ENCODE measurements around the gene ZER1.

ZER1 gene

DNA sequence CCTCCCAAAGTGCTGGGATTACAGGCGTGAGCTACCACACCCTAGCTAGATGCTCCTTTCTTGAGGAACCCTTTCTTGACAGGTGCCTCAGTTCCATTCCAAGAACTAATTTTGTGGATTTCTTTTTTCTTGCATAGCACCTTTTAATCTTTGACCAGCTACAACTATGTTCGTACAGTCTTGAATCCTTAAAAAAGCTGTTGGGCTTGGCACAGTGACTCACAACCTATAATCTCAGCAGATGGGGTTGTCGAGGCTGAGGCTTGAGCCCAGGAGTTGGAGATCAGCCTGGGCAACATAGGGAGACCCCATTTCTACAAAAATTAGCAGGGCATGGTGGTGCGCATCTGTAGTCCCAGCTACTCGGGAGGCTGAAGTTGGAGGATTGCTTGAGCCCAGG is 1.3 kb upstream of the ZER1 start:
- Histone ChIP-seq H3K36me3 (no peaks in the 10 kb centered on the region; the same call in 1 of the 2 replicates), H3K9ac (0 out of 2 replicates have a peak overlapping the region, but pooled peaks have one; percentile 77), H4K20me1 (peaks cover 18% of the 10 kb centered on the region; the same call in 1 of the 2 replicates), H3K4me1 (peaks cover 26% of the 10 kb centered on the region), H3K27ac (no peak overlapping the region), H3K27me3 (no peaks in the 10 kb centered on the region), H3K4me2 (peak overlapping the region; percentile 97), H3K9me3 (peaks cover 17% of the 10 kb centered on the region), H3K4me3 (no peak overlapping the region)
- TF ChIP-seq Cebpa-rat (IDR thresholded peaks at IDR 0.05): no peak

DNA sequence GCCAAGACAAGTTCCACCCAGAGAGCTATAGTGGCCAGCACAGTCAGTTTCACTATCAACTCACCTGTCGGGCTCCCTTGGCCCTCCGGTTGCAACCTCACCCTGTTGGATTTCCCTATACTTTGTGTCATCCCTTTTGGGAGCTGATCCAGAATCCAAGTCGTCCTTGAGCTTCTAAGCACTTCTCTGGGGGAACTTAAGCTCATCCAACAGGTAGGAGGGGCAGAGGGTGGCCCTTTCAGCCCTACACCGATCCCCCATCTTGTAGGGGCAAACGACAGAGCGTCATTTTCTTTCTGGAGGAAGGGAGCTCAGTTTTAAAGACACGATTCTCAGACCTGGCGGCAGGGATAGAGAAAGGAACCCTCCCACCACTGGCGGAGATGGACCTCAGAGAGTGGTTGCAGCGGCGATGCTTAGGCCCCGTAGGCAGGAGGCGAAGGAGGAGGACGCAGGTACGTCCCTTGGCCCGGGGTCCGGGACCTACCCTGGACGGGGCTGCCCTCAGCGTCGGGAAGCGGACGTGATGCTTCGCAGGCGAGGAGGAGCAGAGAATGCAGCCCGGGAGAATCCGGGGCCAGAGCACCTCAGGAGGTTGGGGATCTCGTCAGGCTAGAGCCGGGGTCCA is 519 bp downstream of the ZER1 start:
- Histone ChIP-seq H3K4me2 (peak overlapping the region; percentile 97), H3K9ac (peak overlapping the region; percentile 77), H3K4me3 (peak overlapping the region; percentile 86), H3K27ac (peak overlapping the region; percentile 77), H3K36me3 (peaks cover 8% of the 10 kb centered on the region; the same call in 1 of the 2 replicates), H4K20me1 (peaks cover 18% of the 10 kb centered on the region; the same call in 1 of the 2 replicates), H3K9me3 (peaks cover 12% of the 10 kb centered on the region), H3K27me3 (no peaks in the 10 kb centered on the region), H3K4me1 (peaks cover 26% of the 10 kb centered on the region)
- no peak for TF ChIP-seq Cebpa-rat (IDR thresholded peaks at IDR 0.05)

DNA sequence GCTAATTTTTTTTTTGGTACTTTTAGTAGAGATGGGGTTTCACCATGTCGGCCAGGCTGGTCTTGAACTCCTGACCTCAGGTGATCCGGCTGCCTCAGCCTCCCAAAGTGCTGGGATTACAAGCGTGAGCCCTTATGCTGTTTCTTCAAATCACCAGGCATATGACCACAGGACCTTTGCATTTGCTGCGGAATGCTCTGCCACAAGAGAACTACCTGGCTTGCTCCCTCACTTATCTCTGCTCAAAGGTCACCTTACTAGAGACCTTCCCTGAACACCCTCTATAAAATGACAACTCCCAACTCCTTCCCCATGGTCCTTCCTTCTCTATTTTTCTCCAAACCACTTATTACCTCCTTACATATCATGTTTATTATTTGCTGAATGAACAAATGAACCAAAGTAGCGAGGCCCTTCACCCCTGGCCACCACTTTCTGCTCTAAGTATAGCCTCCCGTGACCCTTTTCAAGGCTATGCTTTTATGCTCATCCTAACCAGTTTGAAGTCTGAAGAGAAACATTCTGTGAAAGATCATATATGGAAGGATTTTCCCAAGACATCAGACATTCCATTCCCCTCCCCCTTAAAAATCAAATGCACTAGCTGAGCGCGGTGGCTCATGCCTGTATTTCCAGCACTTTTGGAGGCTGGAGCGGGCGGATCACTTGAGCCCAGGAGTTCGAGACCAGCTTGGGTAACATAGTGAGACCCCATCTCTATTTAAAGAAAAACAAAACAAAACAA is 1.3 kb downstream of the ZER1 start:
- Histone ChIP-seq H4K20me1 (peaks cover 18% of the 10 kb centered on the region; the same call in 1 of the 2 replicates), H3K36me3 (peaks cover 8% of the 10 kb centered on the region; the same call in 1 of the 2 replicates), H3K4me2 (peak overlapping the region; percentile 97), H3K27ac (no peak overlapping the region), H3K4me3 (peak overlapping the region; percentile 86), H3K9ac (peak overlapping the region; percentile 77), H3K9me3 (peaks cover 5% of the 10 kb centered on the region), H3K27me3 (no peaks in the 10 kb centered on the region), H3K4me1 (peaks cover 26% of the 10 kb centered on the region)
- no peak for TF ChIP-seq Cebpa-rat (IDR thresholded peaks at IDR 0.05)

DNA sequence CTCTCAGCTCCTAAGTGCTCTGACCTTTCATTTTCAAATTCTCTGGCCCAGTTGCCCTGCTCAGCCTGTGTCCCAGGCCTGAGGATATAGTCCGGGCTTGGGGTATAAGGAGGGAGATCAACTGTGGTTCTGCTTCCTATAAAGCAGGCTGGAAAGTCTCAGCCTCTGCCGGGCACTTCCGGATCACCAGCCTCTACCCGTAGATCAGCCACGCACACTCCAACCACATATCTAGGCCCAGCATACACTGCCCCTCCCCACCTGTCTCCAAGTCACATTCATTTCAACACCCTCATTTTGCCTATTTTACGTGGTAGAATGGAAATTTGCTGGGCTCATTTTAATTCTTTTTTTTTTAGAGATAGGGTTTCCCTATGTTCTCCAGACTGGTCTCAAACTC is 3.1 kb downstream of the ZER1 start:
- H3K4me2 ChIP-seq: no peak overlapping the region
- H3K36me3 ChIP-seq: peaks cover 8% of the 10 kb centered on the region; the same call in 1 of the 2 replicates
- peaks cover 18% of the 10 kb centered on the region; the same call in 1 of the 2 replicates for H4K20me1 ChIP-seq
- peaks cover 26% of the 10 kb centered on the region for H3K4me1 ChIP-seq
- no peak overlapping the region for H3K27ac ChIP-seq
- no peak for TF ChIP-seq Cebpa-rat (IDR thresholded peaks at IDR 0.05)
- H3K4me3 ChIP-seq: no peak overlapping the region
- H3K27me3 ChIP-seq: no peaks in the 10 kb centered on the region
- no peak overlapping the region for H3K9ac ChIP-seq
- no peaks in the 10 kb centered on the region for H3K9me3 ChIP-seq

DNA sequence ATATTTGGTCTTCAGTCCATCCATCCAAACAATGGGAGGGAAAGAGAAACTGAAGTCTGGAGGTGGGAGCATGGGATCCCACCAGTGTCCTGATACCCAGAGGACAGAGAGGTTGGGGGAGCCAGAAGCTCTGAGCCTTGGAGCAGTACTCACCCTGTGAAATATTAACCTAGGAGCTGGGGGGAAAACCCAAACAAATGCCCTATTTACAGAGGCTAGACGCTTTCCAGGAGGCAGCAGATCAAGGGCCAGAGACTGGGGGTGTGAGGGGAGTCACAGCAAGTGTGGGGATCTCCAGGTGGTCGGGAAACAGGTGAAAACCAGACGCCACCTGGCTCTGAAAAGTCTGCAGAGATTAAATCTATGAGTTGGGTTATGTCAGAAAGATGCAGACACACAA is 6.2 kb downstream of the ZER1 start:
- H3K4me2 ChIP-seq: no peak overlapping the region
- no peak for TF ChIP-seq Cebpa-rat (IDR thresholded peaks at IDR 0.05)
- H3K9ac ChIP-seq: no peak overlapping the region
- H3K36me3 ChIP-seq: peaks cover 8% of the 10 kb centered on the region; the same call in 1 of the 2 replicates
- no peaks in the 10 kb centered on the region for H3K9me3 ChIP-seq
- peaks cover 9% of the 10 kb centered on the region; the same call in 1 of the 2 replicates for H4K20me1 ChIP-seq
- H3K4me3 ChIP-seq: no peak overlapping the region
- no peak overlapping the region for H3K27ac ChIP-seq
- H3K4me1 ChIP-seq: peaks cover 8% of the 10 kb centered on the region
- no peaks in the 10 kb centered on the region for H3K27me3 ChIP-seq

DNA sequence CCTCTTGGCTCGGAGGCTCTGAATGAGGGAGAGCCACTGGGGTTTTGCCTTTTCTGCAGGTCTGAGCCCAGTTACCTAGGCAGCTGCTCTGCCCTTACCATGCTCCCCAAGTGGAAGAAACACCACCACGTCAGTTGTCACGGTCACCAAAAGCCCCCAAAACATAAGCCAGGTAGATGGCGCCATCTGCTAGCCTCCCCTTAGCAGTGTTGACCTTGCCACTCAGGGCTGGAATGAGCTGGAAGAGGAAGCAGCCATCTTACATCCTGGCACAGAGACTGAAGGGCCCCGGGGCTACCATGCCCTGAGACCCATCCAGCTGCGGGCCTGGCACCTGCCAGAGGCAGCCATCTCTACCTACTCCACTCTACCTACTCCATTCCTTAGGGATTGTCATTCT is 7.4 kb downstream of the ZER1 start:
- H3K27me3 ChIP-seq: no peaks in the 10 kb centered on the region
- H3K9me3 ChIP-seq: no peaks in the 10 kb centered on the region
- peaks cover 8% of the 10 kb centered on the region; the same call in 1 of the 2 replicates for H3K36me3 ChIP-seq
- no peak overlapping the region for H3K4me3 ChIP-seq
- no peaks in the 10 kb centered on the region; the same call in 1 of the 2 replicates for H4K20me1 ChIP-seq
- H3K27ac ChIP-seq: no peak overlapping the region
- no peak for TF ChIP-seq Cebpa-rat (IDR thresholded peaks at IDR 0.05)
- no peak overlapping the region for H3K4me2 ChIP-seq
- H3K4me1 ChIP-seq: no peaks in the 10 kb centered on the region
- no peak overlapping the region for H3K9ac ChIP-seq

DNA sequence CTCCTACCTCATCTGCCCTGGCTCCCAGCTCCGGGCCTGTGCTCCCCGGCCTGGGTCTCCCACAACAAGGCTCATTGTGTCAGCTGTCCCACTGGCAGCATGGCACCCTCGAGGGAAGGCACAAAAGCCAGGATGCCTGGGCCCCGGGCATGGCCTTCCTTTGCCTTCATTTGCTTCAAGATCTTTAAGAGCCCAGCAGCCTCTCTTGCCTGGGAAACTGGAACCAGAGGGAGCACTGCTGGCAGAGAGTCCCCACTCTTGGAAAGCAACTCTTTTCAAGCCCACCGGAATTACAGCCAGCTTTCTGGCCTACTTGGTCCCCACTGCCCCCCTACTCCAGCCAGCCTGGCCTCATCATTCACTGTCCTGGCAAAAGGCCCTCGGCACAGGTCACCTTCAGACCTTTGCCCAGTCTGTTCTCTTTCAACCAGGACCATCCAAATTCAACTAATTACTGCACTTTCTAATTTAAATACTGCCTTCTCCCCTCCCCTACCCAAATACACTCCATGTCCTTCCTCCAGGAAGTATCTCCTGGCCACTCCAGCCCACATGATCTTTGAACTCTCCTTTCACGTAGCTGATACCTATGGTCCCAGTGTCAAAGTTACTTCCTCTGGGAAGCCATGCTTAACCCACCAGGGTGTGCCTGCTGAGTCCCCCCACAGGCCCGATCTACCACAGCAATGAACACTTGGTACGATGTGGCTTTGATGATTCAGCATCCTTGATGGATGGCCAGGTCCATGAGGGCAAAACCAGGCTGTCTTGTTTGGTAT is 8.9 kb downstream of the ZER1 start:
- Histone ChIP-seq H3K4me3 (no peak overlapping the region), H4K20me1 (no peaks in the 10 kb centered on the region; the same call in 1 of the 2 replicates), H3K27ac (no peak overlapping the region), H3K27me3 (no peaks in the 10 kb centered on the region), H3K4me1 (no peaks in the 10 kb centered on the region), H3K4me2 (no peak overlapping the region), H3K9ac (no peak overlapping the region), H3K36me3 (peaks cover 7% of the 10 kb centered on the region; the same call in 1 of the 2 replicates), H3K9me3 (no peaks in the 10 kb centered on the region)
- TF ChIP-seq Cebpa-rat (IDR thresholded peaks at IDR 0.05): no peak

DNA sequence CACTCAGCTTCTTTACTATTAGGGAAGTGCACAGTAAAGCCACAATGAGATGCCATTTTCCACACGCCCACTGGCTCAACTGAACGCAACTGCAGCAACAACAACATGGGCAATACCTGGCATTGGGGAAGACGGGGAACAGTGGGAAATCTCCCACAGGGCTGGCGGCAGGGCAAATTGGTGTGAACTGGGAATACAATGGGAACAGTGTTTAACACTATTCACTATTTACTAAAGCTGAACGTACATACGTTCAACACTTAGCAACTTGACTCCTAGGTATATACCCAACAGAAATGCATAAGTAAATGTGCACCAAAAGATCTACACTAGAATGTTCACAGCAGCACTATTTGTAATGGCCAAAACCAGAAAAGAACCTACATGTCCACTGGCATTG is 14.1 kb downstream of the ZER1 start:
- Histone ChIP-seq H4K20me1 (no peaks in the 10 kb centered on the region; the same call in 1 of the 2 replicates), H3K4me2 (no peak overlapping the region), H3K9me3 (no peaks in the 10 kb centered on the region), H3K4me1 (no peaks in the 10 kb centered on the region), H3K4me3 (no peak overlapping the region), H3K27me3 (no peaks in the 10 kb centered on the region), H3K36me3 (peaks cover 30% of the 10 kb centered on the region), H3K27ac (no peak overlapping the region), H3K9ac (no peak overlapping the region)
- no peak for TF ChIP-seq Cebpa-rat (IDR thresholded peaks at IDR 0.05)

GRCh38 chr9:128753627-128754026 is 18.1 kb downstream of the ZER1 start:
- Histone ChIP-seq H3K36me3 (peaks cover 57% of the 10 kb centered on the region), H4K20me1 (no peaks in the 10 kb centered on the region; the same call in 1 of the 2 replicates), H3K27me3 (no peaks in the 10 kb centered on the region), H3K4me2 (no peak overlapping the region), H3K4me1 (no peaks in the 10 kb centered on the region), H3K27ac (no peak overlapping the region), H3K9ac (no peak overlapping the region), H3K9me3 (no peaks in the 10 kb centered on the region), H3K4me3 (no peak overlapping the region)
- no peak for TF ChIP-seq Cebpa-rat (IDR thresholded peaks at IDR 0.05)

All from BLaER1 (cell line).